Bone marrow (tissue), 2 donors: ENCODE measurements around the gene EFHC2.
"Not testable (repeated sequence)": the region's sequence is repeated elsewhere in the genome, so short reads cannot be mapped to it uniquely, and the experiment has no call there.

Source experiments
- DNase-seq, 2 donors: peaks; one replicate each; lab custom pipeline; 2025; lab: John Stamatoyannopoulos, UW

The EFHC2 gene

DNA sequence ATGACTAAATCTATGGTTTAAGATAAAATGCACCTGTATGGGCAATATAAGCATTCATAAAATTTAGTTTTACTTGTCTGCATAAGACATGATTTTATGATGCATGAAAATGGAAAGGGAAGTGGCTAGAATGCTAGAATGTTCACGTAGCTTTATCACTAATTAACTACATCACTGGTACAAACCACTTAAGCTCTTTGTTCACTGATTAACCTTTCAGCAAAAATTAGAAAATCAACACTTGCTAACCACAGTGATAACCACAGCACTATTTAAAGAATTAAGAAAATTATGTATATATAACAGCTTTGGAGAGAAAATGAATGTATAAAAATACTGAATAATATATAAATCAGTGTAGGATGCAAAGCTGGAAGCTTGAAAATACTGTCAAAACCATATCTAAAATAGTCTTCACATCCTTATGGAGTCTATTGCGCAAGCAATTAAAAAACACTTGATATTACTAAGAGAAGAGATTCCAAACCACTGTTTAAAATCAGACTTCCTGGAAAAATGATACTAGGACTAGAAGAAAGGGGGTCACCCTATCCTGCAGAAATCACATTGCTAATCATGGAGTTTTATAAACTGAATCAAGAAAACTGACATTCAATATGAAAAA, 51.9 kb downstream of the EFHC2 start:
- DNase-seq: no peak

- DNase-seq: no peak
Observed at GRCh38 chrX:44290718-44291117, 52.8 kb downstream of the EFHC2 start.

DNA sequence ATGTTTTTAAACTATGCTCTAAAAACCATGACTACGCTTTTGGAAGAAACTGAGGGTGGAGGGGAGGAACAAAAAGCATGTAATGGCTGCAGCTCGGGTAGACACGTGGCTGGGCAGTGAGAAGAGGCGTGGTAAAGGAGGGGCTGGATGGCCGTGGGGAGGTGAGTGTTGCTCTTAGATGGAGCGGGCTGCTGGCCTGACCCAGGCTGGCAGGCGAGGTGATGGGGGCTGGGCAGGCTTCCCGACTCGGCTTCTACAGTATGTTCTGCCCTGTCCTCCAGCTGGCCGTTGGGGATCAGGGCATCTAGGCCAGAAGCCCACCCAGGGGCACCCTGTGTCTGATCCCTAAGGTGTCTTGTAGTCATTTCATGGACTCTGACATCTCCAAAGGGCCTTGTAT, 60.7 kb downstream of the EFHC2 start:
- no peak for DNase-seq

- no peak for DNase-seq
Observed at GRCh38 chrX:44280116-44280515, 63.4 kb downstream of the EFHC2 start.

DNA sequence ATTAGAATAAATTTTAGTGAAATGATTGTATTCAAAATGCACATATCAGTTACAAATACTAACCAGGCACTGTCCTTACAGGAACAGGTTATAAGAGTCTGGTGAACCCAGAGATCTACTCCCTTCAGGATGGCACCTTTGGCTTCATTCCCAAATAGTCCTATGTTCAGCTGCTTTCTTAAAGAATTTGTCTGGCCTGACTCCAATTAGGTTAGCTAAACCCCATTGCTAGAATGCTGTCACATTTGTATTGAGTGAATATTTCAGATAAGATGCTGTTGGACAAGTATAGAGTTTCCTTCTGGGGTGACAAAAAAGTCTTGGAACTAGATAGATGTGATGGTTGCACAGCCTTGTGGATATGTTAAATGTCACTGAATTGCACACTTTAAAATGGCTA, 69.4 kb downstream of the EFHC2 start:
- DNase-seq: no peak

DNA sequence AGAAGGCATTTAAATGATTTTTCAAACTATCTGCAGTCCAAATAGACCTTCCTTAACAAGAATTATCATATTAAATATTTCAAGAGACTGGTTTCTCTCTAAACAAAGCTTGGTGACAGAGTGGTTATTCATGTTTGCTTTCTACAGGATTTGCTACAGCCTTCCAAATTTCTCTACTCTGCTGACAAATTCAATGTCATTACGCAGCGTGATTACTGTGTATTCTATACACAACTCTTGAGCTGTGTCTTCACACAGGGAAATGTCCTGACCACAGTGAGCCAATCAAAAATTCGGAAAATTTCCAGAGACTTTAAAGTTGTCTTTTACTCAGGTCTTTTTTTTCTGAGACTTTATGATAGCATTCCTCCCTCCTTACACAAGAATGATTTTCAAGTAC, 75.6 kb downstream of the EFHC2 start:
- DNase-seq: no peak

DNA sequence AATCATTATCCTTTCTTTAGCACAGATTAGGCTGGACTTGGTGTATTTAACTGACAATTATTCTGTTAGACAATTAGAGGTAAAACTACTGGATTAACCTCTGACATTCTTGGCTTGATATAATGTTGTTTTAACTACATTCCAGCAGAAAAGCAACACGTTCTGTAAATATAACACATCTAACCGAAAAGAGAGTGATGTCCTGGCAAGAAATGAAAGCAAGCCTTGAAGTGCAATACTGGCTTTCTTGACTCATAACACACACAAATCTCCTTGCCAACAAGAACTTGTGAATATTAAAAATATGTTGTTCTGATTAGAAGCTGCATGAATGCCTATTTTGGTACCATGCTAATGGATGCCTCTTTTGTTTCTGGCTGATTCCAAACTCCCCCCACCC, 76.4 kb downstream of the EFHC2 start:
- DNase-seq: no peak

- no peak for DNase-seq
Observed at GRCh38 chrX:44265559-44265958, 77.9 kb downstream of the EFHC2 start.

- no peak for DNase-seq
Observed at GRCh38 chrX:44264936-44265335, 78.5 kb downstream of the EFHC2 start.

- no peak for DNase-seq
Observed at GRCh38 chrX:44261286-44261685, 82.2 kb downstream of the EFHC2 start.

GRCh38 chrX:44260609-44261008, 82.9 kb downstream of the EFHC2 start:
- DNase-seq: no peak

GRCh38 chrX:44255742-44256141, 87.7 kb downstream of the EFHC2 start:
- not testable (repeated sequence) for DNase-seq

DNA sequence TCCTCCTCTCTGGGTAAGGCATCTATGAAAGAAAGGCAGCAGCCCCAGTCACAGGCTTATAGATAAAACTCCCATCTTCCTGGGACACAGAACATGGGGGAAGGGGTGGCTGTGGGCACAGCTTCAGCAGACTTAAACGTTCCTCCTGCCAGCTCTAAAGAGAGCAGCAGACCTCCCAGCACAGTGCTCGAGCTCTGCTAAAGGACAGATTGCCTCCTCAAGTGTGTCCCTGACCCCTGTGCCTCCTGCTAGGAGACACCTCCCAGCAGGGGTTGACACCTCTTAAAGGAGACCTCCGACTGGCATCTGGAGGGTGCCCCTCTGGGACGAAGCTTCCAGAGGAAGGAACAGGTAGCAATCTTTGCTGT, 89.9 kb downstream of the EFHC2 start:
- no peak for DNase-seq

DNA sequence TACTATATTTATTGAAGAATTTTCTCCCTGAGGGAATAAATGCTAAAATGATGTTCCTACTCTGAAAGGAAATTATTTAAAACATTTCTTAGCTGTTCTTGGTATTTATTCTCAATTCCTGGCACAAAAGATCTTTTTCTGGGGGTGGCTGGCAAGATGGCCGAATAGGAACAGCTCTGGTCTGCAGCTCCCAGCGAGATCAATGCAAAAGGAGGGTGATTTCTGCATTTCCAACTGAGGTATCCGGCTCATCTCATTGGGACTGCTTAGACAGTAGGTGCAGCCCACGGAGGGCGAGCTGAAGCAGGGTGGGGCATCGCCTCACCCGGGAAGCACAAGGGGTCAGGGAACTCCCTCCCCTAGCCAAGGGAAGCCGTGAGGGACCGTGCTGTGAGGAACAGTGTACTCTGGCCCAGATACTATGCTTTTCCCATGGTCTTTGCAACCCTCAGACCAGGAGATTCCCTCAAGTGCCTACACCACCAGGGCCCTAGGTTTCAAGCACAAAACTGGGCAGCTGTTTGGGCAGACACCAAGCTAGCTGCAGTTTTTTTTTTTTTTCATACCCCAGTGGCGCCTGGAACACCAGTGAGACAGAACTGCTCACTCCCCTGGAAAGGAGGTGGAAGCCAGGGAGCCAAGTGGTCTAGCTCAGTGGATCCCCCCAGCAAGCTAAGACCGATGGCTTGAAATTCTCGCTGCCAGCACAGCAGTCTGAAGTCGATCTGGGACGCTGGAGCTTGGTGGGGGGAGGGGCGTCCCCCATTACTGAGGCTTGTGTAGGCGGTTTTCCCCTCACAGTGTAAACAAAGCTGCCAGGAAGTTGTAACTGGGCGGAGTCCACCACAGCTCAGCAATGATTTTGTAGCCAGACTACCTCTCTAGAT, 90.5 kb downstream of the EFHC2 start:
- peak; percentile 6 to 38 for DNase-seq

- DNase-seq: no peak
Observed at GRCh38 chrX:44247468-44247867, 96.0 kb downstream of the EFHC2 start.

DNA sequence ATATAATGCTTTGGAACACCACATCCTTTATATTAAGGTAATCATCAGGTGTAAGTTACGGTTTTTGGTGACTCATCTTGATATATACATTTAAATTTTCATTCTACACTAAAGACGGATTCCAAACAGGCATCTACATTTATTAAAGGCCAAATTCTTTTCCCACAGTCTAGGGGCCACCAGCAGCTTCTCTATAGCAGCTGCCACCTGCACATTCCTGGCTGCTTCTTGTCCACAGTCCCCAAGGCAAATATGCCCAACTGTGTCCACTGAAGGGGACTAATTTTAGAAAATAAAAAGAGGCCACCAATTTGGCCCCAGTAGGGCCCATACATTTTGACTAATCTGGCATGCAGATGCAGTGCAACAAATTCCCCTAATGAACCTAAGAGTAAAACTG, 96.6 kb downstream of the EFHC2 start:
- no peak for DNase-seq

- DNase-seq: no peak
Observed at GRCh38 chrX:44245733-44246132, 97.7 kb downstream of the EFHC2 start.

DNA sequence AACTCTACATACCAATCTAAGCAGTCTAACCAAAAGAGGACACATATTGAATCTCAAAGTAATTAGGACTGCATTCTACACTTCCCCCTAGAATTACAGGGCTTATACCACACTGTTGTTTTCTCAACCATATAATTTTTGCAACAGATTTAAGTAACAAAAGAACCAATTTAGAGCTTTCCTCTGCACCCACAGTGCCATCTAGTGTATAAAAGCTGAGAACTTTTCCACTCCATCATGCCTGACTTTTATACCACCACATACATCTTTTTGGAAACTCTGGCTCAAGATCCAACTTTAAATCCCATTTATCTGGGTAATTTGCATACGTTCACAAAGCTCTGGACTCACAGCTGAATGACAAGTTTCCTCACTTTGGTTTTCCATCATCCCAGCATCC, 99.5 kb downstream of the EFHC2 start:
- DNase-seq: no peak

GRCh38 chrX:44241546-44241945, 101.9 kb downstream of the EFHC2 start:
- DNase-seq: no peak

- DNase-seq: no peak
Observed at GRCh38 chrX:44240036-44240435, 103.4 kb downstream of the EFHC2 start.

GRCh38 chrX:44239036-44239435, 104.4 kb downstream of the EFHC2 start:
- no peak for DNase-seq

- no peak for DNase-seq
Observed at GRCh38 chrX:44235534-44235933, 107.9 kb downstream of the EFHC2 start.

- DNase-seq: no peak
Observed at GRCh38 chrX:44234541-44234940, 108.9 kb downstream of the EFHC2 start.

GRCh38 chrX:44234116-44234515, 109.4 kb downstream of the EFHC2 start:
- no peak for DNase-seq
